ENCODE results near the gene TSPAN18.

TSPAN18 gene

GRCh38 chr11:44962464-44962863 lies 235.7 kb downstream of the TSPAN18 start:
- no peak for DNase-seq (ENCODE audit: low read depth)
- H3K4me3 ChIP-seq (ENCODE audit: control insufficient read depth, low read depth, low read length), result no peak overlapping the region
- TF ChIP-seq CTCF (conservative IDR thresholded peaks at IDR 0.05; ENCODE audit: control insufficient read depth, insufficient read depth, low read depth, low read length), result no peak

DNA sequence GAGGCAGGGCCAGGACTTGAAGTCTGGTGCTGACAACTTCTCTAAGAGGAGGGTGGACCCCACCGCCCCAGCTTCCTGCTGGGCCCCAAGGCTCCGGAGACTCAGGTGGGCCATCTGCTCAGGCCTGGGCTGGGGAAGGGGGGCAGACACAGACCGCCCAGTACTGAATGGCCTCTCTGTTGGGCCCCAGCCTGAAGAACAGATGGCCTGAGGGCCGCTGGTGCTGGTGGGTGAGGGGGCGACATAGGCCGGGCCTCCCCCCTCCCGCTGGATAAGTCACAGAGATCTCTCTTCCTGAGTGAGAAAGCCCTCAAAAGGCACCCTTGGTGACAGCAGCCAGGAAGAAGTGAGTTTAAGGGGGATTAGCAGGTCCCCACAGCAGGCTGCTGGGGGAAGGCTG lies 236.4 kb downstream of the TSPAN18 start:
- TF ChIP-seq CTCF (conservative IDR thresholded peaks at IDR 0.05; ENCODE audit: control insufficient read depth, insufficient read depth, low read depth, low read length), result no peak
- H3K4me3 ChIP-seq (ENCODE audit: control insufficient read depth, low read depth, low read length), result no peak overlapping the region
- DNase-seq (ENCODE audit: low read depth), result no peak

DNA sequence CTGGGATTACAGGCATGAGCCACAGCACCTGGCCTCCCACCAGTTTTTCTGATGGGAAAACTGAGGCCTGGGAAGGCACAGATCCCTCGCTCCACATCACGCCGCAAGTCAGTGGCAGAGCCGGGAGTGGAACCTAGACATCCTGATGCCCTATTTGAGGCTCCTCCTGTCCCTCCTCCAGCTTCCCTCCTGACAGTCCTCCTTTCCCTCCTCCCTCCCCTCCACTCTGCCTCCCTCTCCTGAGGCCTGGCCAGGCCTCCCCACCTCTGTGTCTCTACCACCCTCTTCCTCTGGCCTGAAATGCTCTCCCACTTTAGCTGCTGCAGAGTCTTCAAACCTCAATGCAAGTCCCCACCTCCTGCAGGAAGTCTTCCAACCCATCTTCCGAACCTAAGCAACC lies 237.2 kb downstream of the TSPAN18 start:
- TF ChIP-seq CTCF (conservative IDR thresholded peaks at IDR 0.05; ENCODE audit: control insufficient read depth, insufficient read depth, low read depth, low read length), result no peak

DNA sequence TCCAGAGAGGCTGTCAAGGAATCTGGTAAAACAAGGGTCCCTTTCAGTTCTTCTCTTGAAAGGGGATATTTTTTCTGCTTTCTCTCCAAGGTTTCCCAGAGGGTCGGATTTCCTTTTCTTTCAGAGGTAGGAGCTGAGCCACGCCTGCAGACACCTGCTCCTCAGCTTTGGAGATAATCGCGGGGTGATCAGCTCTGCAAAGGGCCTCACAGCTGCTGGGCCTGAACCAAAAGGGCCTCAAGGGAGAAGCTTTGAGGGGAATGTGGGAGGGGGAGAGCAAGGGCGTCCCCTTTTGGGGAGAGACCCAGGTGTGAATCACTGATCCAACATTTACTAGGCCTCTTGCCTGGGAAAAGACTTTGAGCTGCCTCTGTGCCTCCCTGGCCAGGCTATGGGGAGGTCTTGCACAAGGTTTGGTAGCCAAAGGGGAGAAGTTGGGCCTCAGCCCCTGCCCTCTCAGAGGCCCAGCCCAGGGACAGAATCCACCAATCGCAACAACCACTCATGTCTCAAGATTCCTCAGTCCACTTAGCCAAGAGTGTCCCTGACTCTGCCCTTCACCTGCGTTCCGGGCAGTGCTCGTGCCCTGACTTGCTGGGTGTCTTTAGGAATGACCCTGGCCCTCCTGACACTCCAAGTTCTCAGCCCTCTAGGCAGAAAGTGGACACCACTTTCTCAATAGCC lies 237.9 kb downstream of the TSPAN18 start:
- no peak for DNase-seq (ENCODE audit: low read depth)
- no peak for TF ChIP-seq CTCF (conservative IDR thresholded peaks at IDR 0.05; ENCODE audit: control insufficient read depth, insufficient read depth, low read depth, low read length)
- H3K4me3 ChIP-seq (ENCODE audit: control insufficient read depth, low read depth, low read length), result no peak overlapping the region

More for the DNA sequence above, 237.2 kb downstream of the TSPAN18 start:
- H3K4me3 ChIP-seq (ENCODE audit: control insufficient read depth, low read depth, low read length), result no peak overlapping the region
- DNase-seq (ENCODE audit: low read depth), result no peak

DNA sequence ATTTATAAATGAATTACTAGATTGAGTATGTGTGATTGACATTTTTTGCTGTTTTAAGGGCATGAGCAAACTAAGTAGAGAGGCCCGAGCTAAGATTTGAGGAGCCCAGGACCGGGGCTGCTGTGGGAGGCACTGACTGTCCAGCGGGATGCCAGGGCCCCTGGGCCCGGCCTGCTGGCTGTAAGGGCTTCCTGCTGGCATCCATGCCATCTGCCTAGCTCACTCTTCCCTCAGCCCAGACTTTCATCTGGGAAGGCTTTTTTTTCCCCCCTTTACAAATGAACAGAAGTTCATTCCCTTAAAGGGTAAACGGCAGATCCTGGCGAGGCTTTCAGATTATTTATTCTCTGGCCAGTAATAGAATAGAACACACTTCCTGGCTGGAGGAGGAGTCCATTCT lies 239.9 kb downstream of the TSPAN18 start:
- TF ChIP-seq CTCF (conservative IDR thresholded peaks at IDR 0.05; ENCODE audit: control insufficient read depth, insufficient read depth, low read depth, low read length), result no peak
- H3K4me3 ChIP-seq (ENCODE audit: control insufficient read depth, low read depth, low read length), result no peak overlapping the region
- DNase-seq (ENCODE audit: low read depth), result no peak

- TF ChIP-seq CTCF (conservative IDR thresholded peaks at IDR 0.05; ENCODE audit: control insufficient read depth, insufficient read depth, low read depth, low read length), result no peak
- H3K4me3 ChIP-seq (ENCODE audit: control insufficient read depth, low read depth, low read length), result no peak overlapping the region
- no peak for DNase-seq (ENCODE audit: low read depth)
Measured at GRCh38 chr11:44967930-44968496, 241.3 kb downstream of the TSPAN18 start.

All from fibroblast of mammary gland (primary cell).